Measurements from ENCODE around the gene ANXA11.

Gene ANXA11

GRCh38 chr10:80185578-80186299 is 19.6 kb downstream of the ANXA11 start:
- Mint-ChIP-seq H3K27ac (no peak overlapping the region), H3K4me1 (peaks cover 23% of the 10 kb centered on the region), H3K36me3 (ENCODE audit: low read depth) (peaks cover 4% of the 10 kb centered on the region), H3K4me3 (no peak overlapping the region), H3K27me3 (ENCODE audit: low read depth) (peaks cover 3% of the 10 kb centered on the region), H3K9me3 (peaks cover 3% of the 10 kb centered on the region)
- TF ChIP-seq, protein P1, sequence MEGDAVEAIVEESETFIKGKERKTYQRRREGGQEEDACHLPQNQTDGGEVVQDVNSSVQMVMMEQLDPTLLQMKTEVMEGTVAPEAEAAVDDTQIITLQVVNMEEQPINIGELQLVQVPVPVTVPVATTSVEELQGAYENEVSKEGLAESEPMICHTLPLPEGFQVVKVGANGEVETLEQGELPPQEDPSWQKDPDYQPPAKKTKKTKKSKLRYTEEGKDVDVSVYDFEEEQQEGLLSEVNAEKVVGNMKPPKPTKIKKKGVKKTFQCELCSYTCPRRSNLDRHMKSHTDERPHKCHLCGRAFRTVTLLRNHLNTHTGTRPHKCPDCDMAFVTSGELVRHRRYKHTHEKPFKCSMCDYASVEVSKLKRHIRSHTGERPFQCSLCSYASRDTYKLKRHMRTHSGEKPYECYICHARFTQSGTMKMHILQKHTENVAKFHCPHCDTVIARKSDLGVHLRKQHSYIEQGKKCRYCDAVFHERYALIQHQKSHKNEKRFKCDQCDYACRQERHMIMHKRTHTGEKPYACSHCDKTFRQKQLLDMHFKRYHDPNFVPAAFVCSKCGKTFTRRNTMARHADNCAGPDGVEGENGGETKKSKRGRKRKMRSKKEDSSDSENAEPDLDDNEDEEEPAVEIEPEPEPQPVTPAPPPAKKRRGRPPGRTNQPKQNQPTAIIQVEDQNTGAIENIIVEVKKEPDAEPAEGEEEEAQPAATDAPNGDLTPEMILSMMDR (IDR thresholded peaks at IDR 0.05; ENCODE audit: unreplicated experiment in 3 of 3) = no peak

GRCh38 chr10:80184291-80184690 is 21.0 kb downstream of the ANXA11 start:
- Mint-ChIP-seq H3K4me3 (no peak overlapping the region), H3K36me3 (ENCODE audit: low read depth) (no peaks in the 10 kb centered on the region), H3K4me1 (peaks cover 22% of the 10 kb centered on the region), H3K9me3 (no peaks in the 10 kb centered on the region), H3K27ac (no peak overlapping the region), H3K27me3 (ENCODE audit: low read depth) (peaks cover 3% of the 10 kb centered on the region)
- TF ChIP-seq, protein P1 (IDR thresholded peaks at IDR 0.05; ENCODE audit: unreplicated experiment in 3 of 3) = no peak

DNA sequence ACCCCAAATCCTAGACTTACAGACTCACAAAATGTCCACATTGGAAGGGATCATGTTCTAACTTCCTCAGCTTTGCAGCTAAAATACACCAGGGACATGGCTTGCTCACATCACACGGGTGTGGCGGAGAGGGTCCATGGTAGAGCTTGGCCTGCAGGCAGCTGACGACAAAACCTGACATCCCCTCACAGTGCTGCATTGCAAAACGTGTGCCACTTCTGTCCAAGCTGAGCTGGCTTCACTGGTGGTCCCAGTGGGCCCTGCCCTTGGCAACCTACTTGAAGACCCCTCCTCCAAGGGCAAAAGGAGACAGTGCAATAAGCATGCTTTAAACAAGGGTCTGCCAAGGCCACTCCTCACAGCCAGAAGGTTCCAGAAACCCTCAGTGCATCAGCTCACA is 21.9 kb downstream of the ANXA11 start:
- Mint-ChIP-seq H3K36me3 (ENCODE audit: low read depth) (no peaks in the 10 kb centered on the region), H3K27me3 (ENCODE audit: low read depth) (peaks cover 3% of the 10 kb centered on the region)

DNA sequence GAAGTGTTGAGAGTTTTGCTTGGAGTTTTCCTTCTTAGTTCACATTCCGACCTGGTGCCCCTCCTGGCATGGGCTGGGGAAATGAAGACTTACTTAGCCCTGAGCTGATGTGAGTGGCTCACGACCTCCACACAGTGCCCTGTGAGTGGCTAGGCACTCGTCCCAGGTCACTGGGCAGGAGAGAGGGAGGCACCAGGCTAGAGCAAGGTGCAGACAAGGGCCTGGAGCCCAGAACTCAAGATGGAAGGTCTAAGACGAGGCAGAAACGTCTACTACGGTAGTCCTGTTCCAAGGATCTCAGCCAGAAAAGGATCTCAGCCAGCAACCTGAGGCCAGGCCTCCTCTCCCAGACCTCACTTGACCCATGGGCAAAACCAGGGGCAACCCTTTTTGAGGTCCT is 22.4 kb downstream of the ANXA11 start:
- Mint-ChIP-seq H3K4me3 (no peak overlapping the region), H3K36me3 (ENCODE audit: low read depth) (no peaks in the 10 kb centered on the region), H3K9me3 (no peaks in the 10 kb centered on the region), H3K27ac (no peak overlapping the region), H3K4me1 (peaks cover 10% of the 10 kb centered on the region), H3K27me3 (ENCODE audit: low read depth) (peaks cover 3% of the 10 kb centered on the region)
- TF ChIP-seq, protein P1 (IDR thresholded peaks at IDR 0.05; ENCODE audit: unreplicated experiment in 3 of 3) = no peak

More for the DNA sequence above, 21.9 kb downstream of the ANXA11 start:
- Mint-ChIP-seq H3K4me1 (peaks cover 15% of the 10 kb centered on the region), H3K4me3 (no peak overlapping the region), H3K9me3 (no peaks in the 10 kb centered on the region), H3K27ac (no peak overlapping the region)
- TF ChIP-seq, protein P1 (IDR thresholded peaks at IDR 0.05; ENCODE audit: unreplicated experiment in 3 of 3) = no peak

DNA sequence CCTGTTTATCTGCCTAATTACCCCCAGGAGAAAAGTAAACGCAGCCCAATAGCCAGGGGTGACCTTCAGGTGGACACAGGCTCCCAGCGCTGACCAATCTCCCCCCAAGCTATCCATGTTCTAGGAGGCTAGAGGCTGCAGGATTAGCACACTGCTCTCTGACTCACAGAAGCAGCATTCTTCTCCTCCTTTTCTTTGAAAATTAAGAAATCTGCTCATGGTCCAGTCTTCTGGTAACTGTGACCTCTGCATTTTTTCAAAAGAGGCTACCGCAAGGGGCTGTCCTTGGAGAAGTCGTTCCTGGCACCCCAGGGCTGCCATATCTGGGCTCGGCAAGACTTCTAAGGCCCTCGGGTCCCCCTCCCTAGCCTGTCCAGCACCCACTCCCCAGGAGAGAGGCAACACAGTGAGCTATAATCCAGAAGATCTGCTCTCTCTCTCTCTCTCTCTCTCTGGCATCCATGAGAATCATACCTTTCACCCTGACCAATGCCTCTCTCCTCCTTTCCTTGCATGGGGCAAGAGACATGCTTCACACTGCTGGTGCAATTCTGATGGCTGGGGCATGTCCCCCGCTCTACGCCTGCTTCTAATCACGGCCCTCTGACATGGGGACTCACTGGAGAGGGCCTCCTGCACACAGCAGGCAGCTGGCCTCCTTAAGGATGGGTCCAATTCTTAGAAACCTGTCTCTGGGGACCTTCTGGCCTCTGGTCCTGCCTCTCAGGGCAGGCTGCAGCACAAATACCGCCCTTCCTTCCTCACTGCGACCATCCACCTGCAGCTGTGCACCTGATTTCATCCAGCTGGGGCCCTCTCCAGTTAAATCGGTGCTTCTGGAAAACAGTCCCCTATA is 27.3 kb downstream of the ANXA11 start:
- no peaks in the 10 kb centered on the region for H3K36me3 Mint-ChIP-seq (ENCODE audit: low read depth)
- TF ChIP-seq, protein P1 (IDR thresholded peaks at IDR 0.05; ENCODE audit: unreplicated experiment in 3 of 3) = no peak
- H3K27me3 Mint-ChIP-seq (ENCODE audit: low read depth) = no peaks in the 10 kb centered on the region
- no peak overlapping the region for H3K4me3 Mint-ChIP-seq
- H3K27ac Mint-ChIP-seq = no peak overlapping the region
- H3K9me3 Mint-ChIP-seq = no peaks in the 10 kb centered on the region
- H3K4me1 Mint-ChIP-seq = no peaks in the 10 kb centered on the region
